NCI-H1048 (cell line): ENCODE data around the gene RNF26.

Experiments
- DNase-seq: peaks from one replicate; lab custom pipeline; 2025; lab: John Stamatoyannopoulos, UW

RNF26 gene

DNA sequence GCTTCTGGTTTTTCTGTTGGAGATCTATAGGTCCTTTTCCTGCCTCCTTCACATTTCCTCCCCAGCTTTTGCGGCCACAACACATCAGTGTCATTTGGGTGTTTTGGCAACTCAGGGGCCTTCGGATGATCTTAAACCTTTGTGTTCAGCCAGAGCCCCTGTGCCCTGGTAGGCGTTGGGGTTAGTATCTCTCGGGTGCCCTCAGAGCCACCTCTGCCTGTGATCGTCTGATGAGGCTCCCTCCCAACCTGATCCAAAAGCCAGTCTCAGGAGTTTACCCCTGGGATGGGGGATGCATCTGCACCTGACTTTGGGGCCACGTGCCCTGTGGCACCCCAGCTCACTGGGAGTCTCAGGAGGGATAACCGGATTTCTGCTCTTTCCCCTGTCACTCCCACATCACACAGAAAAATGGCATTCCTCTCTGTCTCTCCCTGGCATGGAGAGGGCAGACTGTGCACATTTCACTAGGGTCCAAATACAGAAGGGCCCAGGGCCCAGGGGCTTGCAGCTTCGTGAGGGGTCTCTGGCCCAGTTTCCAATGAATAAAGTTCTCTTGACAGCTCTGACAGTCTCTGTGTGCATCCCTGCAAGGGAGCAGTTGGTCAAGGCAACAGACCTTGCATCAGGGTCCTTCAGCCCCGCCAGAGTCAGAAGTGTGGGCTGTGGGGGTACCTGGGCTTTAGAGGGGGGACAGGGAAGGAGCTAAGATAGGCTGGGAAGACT lies 2.6 kb downstream of the RNF26 start:
- no peak for DNase-seq

DNA sequence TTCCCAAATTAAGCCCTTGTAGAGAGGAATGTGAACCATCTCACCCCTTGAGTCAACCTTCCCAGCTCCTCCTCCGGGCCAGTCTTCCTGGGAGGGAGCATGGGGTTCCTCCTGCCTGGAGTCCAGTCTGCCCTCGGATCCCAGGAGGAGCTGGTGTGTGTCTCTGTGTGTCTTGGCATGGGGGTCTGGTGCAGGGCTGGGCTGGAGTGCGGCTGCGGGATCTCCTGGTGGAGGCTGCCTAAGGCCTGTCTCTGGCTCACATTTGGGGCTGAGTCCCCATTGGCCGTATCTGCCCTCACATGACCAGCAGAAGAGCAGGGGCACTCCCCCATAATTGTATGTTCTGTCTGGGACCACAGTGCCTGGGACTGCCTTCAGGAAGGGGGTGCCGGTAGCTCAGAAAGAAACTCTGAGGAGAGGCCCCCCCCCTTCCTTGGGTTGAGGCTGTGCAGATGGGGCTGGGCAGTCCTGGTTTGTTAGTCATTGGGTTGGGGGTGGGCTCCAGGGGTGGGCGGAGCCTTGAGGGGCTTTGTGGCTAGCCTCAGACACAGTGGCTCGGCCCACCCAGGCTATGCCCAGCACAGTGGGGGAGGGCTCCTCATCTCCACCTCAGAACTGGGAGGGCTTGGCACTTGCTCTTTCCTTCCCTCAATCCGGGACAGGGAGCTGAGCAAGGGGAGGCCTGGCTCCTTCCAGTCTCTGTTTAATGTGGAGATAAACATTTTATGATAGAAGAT lies 3.4 kb downstream of the RNF26 start:
- no peak for DNase-seq

DNA sequence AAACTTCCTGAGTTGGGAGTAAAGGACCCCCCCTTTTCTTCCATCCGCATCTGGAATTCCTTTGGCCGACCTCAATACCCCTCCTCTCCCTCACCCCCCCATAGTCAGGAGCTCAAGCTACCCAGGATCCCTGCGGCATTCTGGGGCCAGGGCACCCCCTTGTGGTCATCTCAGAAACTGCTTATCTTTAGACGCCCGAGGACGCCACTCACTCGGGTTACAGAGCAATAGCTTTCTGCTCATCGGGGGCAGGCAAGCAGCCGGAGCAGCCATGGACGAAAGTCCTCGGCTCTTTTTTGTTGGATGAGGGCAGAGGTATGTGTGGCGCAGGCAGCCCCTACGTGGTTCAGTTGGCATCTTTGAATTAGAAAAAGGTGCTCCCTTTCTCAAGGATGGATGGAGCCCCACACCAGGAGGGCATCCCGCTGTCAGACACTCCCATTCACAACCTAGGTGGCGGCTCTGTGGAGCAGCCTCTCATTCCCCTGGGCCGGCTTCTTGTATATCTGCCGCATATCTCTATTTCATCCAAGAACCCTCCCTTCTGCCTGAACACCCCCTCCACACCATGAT lies 4.1 kb downstream of the RNF26 start:
- DNase-seq: no peak

DNA sequence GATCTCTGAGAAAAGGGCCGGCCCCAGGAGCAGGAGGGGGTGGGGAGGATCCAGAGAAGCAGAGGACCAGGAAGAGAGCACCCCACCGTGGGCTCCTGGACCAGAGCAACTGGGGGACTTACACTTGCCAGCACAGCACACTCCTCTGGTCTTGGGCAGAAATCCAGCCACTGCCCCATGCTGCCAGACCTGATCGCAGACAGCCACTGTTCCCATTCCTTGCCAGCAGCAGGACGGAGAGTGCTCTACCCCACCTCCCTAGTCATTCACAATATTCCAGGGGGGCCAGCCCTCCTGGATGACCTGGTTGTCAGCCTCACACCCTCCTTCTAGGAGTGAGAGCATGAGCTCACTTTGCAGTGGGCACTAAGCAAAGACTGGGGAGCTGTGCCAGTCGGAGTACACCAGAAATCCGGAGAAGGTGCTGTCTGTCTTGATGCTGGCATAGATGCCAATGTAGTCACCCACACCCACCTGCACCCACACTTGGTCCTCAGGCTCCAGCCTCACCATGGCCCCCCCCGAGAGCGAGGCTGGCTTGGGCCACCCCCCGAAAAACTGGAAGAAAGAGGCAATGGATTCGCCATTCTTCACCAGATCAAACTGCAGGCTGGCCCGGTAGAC lies 4.8 kb downstream of the RNF26 start:
- DNase-seq: no peak

DNA sequence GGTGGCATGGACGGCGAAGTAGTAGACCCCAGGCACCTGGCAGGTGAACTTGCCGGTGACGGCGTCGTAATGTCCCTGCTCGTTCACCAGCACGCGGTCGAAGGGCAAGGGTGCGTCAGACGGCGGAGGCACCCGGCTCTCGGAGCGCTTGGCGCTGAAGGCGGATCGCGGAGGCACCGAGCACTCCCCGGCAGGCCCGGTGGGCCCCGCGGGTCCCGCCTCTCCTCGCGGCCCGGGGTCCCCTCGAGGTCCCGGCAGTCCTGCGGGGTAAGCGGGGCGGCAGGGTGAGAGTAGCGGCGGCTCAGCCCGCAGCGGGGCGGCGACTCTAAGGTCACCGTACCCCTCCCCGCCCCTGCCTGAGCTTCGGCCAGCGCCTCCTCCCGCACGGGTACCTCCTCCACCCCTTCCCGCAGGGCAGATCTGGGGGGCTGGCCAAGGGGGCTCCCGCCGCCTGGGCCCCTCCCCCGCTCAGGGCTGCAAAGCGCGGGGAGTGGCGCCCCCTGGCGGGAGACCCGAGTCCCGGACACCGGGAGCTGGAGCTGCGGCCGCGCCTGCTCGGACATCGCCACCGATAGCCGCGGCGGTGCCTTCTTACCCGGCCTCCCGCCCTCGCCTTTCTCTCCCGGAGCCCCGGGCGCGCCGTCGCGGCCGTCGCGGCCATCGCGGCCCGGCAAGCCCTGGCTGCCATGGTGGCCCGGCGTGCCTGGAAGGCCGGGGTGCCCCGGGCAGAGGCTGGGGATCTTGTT lies 5.4 kb downstream of the RNF26 start:
- no peak for DNase-seq

DNA sequence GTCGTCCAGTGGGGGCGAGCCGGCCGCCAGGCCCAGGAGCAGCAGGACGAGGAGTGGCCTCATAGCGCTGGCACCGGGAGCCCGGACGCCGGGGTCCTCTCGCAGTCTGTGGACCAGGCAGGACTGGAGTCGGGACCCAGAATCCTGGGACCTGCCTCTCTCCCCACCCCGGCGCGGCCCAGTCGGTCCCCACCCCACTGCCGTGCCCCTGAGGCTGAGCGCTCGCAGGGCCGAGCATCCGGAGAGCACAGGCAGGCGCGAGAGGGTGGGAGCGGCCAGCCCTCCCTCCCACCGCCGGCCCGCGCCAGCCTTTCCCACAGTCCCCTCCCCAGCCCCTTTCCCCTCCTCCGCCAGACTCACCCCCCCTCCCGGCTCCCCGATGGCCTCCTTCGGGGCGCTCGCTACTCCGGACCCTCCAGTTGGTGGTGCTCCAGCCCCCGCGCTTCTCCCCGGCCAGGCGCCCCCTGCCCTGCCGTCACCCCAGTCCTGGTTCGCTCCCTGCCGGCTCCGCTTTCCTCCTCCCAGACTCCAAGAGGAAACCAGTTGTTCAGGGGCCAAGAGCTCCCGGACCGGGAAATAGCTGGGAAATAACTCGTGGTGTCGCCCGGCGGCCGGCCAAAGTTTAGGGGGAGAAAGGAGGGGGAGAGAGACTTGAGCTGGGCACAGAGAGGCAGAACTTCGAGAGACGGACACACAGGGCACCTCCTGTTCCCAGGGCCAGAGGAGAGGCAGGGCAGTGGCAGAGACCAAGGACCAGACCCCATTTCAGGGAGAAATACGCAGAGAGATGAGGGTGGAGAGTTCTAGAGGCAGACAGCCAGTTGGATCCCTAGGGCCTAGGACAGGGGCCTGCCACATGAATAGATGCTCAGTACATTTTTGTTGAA lies 6.3 kb downstream of the RNF26 start, which contains the start of gene C1QTNF5:
TSS of gene C1QTNF5 (minus strand) at position 549 of the 887 bp plus-strand sequence. CDS start at position 63, 486 bp downstream.
- no peak for DNase-seq

DNA sequence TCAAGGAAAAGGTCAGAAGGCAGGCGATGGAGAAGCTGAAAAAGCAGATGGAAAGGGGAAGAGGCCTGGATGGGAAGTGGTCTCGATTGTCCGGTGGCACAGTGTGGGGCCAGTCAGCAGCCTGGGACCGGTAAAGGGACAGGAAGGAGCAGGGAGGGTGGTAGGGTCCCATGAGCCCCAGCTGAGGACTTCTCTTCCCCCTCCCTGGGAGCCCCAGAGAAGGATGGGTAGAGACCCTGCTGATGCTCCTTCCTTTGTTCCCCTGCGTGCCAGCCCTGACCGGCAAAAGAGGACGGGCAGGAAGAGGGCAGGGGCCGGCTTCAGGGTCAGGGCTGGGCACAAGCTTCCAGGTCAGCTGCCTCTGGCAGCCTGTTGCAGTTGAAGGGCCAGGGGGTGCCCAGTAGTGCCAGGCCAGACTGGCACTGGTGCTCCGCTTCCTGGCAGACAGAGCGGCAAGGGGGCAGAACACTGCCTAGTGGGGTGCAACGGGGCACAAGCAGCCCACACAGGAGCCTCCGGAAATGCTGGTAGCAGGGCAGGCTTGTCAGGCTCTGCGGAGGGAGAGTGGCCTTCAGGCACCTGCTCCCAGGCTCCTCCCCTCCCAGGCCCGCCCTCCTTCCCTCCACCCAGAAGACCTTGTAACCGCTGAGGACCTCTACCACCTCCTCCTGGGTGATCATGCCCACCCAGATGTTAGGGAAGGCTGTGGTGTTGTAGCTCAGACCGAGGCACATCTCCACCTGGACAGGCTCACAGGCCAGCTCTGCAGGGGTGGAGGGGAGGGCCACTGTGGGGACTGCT lies 7.1 kb downstream of the RNF26 start:
- DNase-seq: no peak

DNA sequence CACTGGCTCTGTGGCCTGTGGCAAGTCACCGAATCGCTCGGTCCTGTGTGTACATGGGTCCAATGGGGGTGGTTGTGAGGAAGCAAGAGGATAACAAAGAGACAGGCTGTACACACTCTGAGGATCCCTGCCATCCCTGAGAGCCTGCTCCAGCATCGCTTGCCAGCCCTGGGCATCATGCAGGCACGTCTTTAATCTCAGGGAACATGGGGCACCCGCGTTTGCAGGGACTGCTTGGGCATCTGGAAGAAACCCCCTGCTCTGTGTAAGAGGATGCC lies 7.6 kb downstream of the RNF26 start:
- DNase-seq: no peak

DNA sequence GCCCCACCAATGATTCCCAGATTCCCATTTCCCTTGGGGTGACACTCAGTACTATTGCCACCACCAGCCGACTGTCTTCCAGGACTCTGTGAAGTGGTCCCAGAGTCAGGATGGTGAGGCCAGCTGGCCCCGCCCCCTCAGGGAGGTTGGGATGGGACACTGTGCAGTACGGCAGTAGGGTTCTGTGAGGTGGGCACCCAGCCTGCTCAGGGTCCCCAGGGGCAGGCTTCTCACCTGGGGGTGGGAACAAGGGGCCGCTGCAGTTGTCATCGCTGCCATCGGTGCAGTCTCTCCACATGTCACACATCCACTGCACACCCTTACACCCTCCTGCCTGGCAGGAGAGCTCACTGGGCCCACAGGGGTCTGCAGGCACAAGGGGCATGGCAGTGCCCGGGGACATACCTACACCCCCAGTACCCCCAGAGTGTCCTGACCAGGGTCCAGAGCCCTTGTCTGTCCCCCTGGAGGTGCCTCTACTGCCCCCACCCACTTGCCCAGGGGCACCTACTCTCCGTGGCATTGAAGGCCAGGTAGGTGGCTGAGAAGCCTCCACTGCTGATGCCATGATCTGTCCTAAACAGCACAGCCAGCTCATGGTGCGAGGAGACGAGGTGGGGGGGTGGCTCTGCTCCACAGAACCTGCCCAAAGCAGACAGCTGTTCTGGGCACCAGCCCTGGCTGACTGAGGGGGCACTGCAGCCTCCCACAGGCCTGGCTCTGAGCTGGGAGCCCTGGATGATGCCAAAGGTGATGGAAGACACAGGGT lies 8.2 kb downstream of the RNF26 start:
- no peak for DNase-seq

DNA sequence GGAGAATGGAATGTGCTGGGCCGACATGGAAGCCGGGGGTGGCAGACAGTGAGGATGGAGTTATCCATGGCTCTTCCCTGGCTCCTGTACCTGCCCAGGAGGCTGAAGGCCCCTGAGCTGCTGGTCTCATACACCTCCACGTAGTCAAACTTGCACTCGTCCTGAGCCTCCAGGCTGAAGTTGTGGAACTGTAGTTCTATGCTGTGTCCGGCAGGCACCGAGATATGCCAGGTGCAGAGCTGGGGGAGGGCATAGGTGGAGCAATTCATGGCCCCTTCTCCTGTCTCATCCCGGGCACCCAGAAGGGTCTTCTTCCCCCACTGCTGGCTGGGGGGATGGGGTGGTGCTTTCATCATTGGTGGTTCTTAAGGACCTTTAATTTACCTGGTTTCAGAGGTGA lies 9.4 kb downstream of the RNF26 start:
- DNase-seq: no peak

DNA sequence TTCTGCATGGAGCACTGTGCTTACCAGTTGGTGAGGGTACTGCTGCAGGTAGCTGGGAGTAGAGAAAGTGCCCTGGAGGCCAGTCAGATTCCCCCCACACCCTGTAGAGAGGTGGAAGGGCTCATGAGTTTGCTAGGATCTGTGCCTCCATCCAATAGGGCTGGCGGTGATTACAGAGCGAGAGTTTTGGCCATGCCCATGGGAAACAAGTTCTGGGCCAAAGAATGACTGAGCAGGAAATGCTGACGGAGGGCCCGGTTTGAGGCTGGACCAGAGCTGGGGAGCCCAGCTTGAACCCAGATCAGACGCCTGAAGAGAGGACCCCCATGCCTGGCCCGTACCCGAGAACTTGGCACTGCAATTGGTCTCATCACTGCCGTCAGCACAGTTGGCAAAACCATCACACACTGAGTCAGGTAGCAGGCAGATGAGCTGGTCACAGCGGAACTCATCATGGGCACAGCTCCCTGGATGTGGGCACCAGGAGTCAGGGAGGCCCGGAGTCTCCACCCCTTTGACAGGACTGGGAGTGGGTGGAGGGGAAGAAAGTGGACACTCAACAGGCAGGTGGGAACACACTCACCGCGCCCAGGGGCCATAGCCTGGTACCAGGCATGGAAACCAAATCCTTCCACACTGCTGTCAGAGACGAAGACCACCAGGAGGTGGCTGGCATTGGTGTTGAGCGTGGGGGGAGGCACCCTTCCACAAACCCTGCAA lies 10.1 kb downstream of the RNF26 start:
- DNase-seq: no peak

DNA sequence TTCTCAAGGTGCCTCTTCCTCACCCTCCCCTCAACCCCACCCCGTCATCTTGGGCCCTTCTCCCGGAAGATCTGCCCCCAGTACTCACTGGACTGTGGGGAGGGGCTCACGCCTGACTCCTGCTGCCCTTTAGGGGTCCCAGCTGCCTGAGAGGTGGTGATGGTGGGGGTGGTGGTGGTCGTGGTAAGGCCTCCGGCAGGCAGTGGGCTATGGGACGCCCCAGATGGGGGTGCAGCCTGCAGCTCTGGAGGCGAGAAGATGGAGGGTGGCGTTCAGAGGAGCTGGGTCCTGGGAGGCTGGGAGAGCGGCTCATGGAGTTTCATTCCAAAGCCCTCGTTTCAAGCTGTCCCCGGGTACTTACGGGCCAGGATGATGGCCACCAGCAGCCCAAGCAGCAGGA lies 11.4 kb downstream of the RNF26 start:
- DNase-seq: no peak

DNA sequence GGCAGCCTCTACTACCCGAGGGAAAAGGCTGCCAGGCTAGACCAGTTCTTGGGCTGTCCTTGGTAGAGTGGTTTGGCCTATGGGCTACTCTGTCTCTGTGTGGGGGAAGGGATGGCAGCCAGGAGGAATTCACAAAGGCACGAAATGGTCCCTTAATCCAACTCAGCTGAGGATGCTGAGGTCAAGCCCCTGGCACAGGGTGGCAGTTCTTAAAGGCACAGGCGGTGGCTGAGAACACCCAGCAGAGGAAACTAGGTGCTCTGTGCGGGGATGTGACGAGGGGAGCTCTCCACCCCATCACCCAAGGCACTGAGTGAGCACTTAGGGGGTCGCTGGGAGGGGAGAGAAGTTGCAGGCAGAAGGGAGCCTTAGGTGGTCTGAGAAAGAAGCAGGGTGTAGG lies 12.3 kb downstream of the RNF26 start, which contains the start of gene MFRP:
TSS of gene MFRP (minus strand) at position 101 of the 400 bp plus-strand sequence. CDS start 192 bp downstream, outside the sequence.
- DNase-seq: no peak

DNA sequence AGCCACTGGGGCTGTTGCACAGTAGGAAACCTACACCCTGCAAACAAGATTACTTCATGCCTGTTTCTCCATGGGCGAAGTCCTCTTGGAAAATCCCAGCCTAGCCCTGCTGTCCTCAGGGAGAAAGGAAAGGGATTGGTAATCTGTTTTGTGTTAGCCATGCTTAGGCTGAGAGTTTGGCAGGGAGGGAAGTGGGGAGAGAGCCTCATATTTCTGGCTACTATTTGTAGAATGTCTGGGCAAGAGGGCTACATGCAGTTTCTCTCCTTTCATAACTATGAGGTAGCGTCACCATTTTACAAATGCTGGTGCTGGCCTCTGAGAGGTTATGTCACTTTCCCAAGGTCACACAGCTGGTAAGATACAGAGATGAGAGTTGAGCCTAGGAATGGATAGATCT lies 12.9 kb downstream of the RNF26 start:
- DNase-seq: no peak

DNA sequence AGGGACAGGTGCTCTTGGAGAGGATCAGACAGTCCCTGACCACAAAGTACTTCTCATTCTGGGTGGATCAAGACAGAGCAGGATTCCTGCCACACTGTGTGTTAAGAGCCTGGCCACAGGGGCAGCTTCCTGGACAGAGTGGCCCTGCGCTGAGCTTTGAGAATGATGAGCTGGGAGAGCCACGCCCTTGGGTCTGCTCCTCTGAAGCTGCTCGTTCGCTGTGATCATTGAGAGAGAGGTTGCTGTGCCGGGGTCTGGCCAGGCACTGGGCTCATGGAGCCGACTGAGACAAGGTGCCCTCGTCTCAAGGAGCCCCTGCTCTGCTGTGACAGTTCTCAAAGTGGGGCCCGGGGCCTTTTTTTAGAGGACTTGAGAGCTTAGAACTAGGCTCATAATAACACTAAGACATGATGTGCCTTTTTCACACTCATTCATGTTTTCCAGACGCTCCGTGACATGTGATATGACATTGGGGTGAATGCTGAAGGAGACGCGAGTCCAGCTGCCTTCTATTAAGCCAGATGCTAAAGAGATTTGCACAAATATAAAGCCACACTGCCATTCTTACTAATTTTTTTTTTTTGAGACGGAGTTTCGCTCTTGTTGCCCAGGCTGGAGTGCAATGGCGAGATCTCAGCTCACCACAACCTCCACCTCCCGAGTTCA lies 13.7 kb downstream of the RNF26 start:
- DNase-seq: no peak

DNA sequence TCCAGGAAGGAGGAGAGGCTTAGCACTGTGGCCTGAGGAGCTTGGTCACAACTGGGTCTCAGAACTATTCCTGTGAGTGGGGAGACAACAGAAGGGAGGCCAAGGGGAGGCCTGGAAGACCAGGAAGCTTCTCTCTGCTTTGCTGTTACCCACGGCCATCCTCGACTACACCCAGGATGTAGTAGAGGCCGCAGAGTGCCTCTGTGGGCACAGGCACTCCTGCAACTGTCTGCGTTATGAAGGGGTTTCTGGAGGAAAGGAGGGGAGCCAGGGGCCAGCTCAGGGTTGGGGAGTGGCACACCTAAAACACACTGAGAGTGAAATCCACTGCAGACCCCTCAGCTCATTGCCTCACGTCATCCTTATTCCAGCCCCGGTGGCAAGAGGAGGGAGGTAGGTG lies 16.0 kb downstream of the RNF26 start:
- no peak for DNase-seq

DNA sequence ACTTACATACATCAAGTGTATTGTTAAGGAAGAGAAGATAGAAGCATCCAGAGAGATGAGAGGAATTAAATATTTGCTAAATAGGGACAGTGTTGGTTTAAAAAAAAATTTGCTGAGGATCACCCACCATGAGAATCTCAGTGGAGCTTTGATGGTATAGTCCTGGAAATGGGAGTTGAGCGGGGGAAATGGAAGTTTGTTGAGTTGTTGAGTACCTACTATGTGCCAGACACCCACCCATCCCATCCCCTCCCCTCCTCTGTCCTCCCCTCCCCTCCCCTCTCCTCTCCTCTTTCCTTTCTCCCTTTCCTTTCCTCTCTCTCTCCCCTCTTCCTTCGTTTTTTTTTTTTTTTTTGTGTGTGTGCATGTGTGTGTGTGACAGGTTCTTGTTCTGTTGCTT lies 16.9 kb downstream of the RNF26 start:
- DNase-seq: no peak

DNA sequence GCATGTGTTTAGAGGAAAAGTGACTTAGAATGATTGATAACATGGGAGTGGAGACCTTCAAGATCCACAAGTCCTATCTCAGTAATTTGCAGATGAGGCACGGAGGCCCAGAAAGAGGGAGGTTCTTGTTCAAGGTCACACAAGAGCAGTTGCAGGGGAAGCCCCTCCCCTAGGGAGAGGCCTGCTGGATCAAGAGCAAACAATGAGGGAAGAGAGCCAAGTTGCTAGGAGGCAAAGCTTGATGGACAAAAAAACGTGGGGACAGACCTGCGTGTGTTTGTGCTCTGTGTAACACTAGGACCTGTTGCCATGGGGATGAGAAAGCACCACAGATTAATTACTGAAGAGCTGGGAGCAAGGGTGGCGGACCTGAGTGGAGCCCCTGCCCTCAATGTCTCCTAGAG lies 18.5 kb downstream of the RNF26 start:
- DNase-seq: no peak
